Measurements from ENCODE around the gene RSPH6A.

RSPH6A gene

GRCh38 chr19:45770192-45771101 lies 44.7 kb downstream of the RSPH6A start:
- H3K36me3 ChIP-seq (ENCODE audit: control insufficient read depth, insufficient read depth, low read length), result peaks cover 37% of the 10 kb centered on the region
- H3K9me3 ChIP-seq (ENCODE audit: control insufficient read depth, low read length), result no peaks in the 10 kb centered on the region
- 1% methylated on average over 57 to 79 of the region's 79 CpGs for WGBS, 2 experiments (ENCODE audit: insufficient coverage in 2 of 2)
- peaks cover 25% of the 10 kb centered on the region for H3K4me1 ChIP-seq (ENCODE audit: control insufficient read depth, insufficient read depth, low read length, poor library complexity, severe bottlenecking)
- H3K27ac ChIP-seq (ENCODE audit: low read depth, low read length, severe bottlenecking), result peak overlapping the region; percentile 94
- peak overlapping the region; percentile 80 for H3K4me3 ChIP-seq (ENCODE audit: extremely low read depth, insufficient read depth, low read length, poor library complexity, severe bottlenecking)

- H3K36me3 ChIP-seq (ENCODE audit: control insufficient read depth, insufficient read depth, low read length), result peaks cover 31% of the 10 kb centered on the region
- peak overlapping the region; percentile 80 for H3K4me3 ChIP-seq (ENCODE audit: extremely low read depth, insufficient read depth, low read length, poor library complexity, severe bottlenecking)
- H3K27ac ChIP-seq (ENCODE audit: low read depth, low read length, severe bottlenecking), result peak overlapping the region; percentile 94
- H3K9me3 ChIP-seq (ENCODE audit: control insufficient read depth, low read length), result no peaks in the 10 kb centered on the region
- H3K4me1 ChIP-seq (ENCODE audit: control insufficient read depth, insufficient read depth, low read length, poor library complexity, severe bottlenecking), result peaks cover 32% of the 10 kb centered on the region
- WGBS, 2 experiments (ENCODE audit: insufficient coverage in 2 of 2), result 0 to 1% methylated on average over 27 to 28 of the region's 28 CpGs
Observed at GRCh38 chr19:45769821-45770191, 45.3 kb downstream of the RSPH6A start.

- peak within 1 kb of the TSS; percentile 98 for H3K27ac ChIP-seq (ENCODE audit: low read depth, low read length, severe bottlenecking)
- peak within 1 kb of the TSS; percentile 80 for H3K4me3 ChIP-seq (ENCODE audit: extremely low read depth, insufficient read depth, low read length, poor library complexity, severe bottlenecking)
- WGBS, 2 experiments (ENCODE audit: insufficient coverage in 2 of 2), result 0% methylated on average over 44 to 62 of the region's 70 CpGs
- peaks cover 31% of the 10 kb centered on the region for H3K36me3 ChIP-seq (ENCODE audit: control insufficient read depth, insufficient read depth, low read length)
- H3K9me3 ChIP-seq (ENCODE audit: control insufficient read depth, low read length), result no peaks in the 10 kb centered on the region
- H3K4me1 ChIP-seq (ENCODE audit: control insufficient read depth, insufficient read depth, low read length, poor library complexity, severe bottlenecking), result peaks cover 38% of the 10 kb centered on the region
Observed at GRCh38 chr19:45768984-45769782, 45.9 kb downstream of the RSPH6A start, which contains the start of gene SIX5. SIX5 (minus strand) TSS chr19:45769252; CDS start chr19:45768844, 408 bp downstream.

GRCh38 chr19:45768655-45768983 lies 46.5 kb downstream of the RSPH6A start:
- WGBS, 2 experiments (ENCODE audit: insufficient coverage in 2 of 2), result 0 to 1% methylated on average over 15 to 32 of the region's 33 CpGs

GRCh38 chr19:45767881-45768654 lies 47.0 kb downstream of the RSPH6A start:
- Histone ChIP-seq H3K36me3 (ENCODE audit: control insufficient read depth, insufficient read depth, low read length) (peaks cover 22% of the 10 kb centered on the region), H3K4me1 (ENCODE audit: control insufficient read depth, insufficient read depth, low read length, poor library complexity, severe bottlenecking) (peaks cover 43% of the 10 kb centered on the region), H3K9me3 (ENCODE audit: control insufficient read depth, low read length) (no peaks in the 10 kb centered on the region), H3K4me3 (ENCODE audit: extremely low read depth, insufficient read depth, low read length, poor library complexity, severe bottlenecking) (peak overlapping the region; percentile 80), H3K27ac (ENCODE audit: low read depth, low read length, severe bottlenecking) (peak overlapping the region; percentile 98)
- WGBS, 2 experiments (ENCODE audit: insufficient coverage in 2 of 2), result 0% methylated on average over 65 to 74 of the region's 102 CpGs

More at GRCh38 chr19:45768655-45768983, 46.5 kb downstream of the RSPH6A start:
- Histone ChIP-seq H3K4me1 (ENCODE audit: control insufficient read depth, insufficient read depth, low read length, poor library complexity, severe bottlenecking) (peaks cover 43% of the 10 kb centered on the region), H3K36me3 (ENCODE audit: control insufficient read depth, insufficient read depth, low read length) (peaks cover 28% of the 10 kb centered on the region), H3K4me3 (ENCODE audit: extremely low read depth, insufficient read depth, low read length, poor library complexity, severe bottlenecking) (peak overlapping the region; percentile 80), H3K9me3 (ENCODE audit: control insufficient read depth, low read length) (no peaks in the 10 kb centered on the region), H3K27ac (ENCODE audit: low read depth, low read length, severe bottlenecking) (peak overlapping the region; percentile 98)

GRCh38 chr19:45767410-45767880 lies 47.7 kb downstream of the RSPH6A start:
- H3K4me3 ChIP-seq (ENCODE audit: extremely low read depth, insufficient read depth, low read length, poor library complexity, severe bottlenecking), result peak overlapping the region; percentile 80
- peak overlapping the region; percentile 98 for H3K27ac ChIP-seq (ENCODE audit: low read depth, low read length, severe bottlenecking)
- peaks cover 16% of the 10 kb centered on the region for H3K36me3 ChIP-seq (ENCODE audit: control insufficient read depth, insufficient read depth, low read length)
- WGBS, 2 experiments (ENCODE audit: insufficient coverage in 2 of 2), result 0 to 1% methylated on average over 27 to 30 of the region's 31 CpGs
- H3K9me3 ChIP-seq (ENCODE audit: control insufficient read depth, low read length), result no peaks in the 10 kb centered on the region
- H3K4me1 ChIP-seq (ENCODE audit: control insufficient read depth, insufficient read depth, low read length, poor library complexity, severe bottlenecking), result peaks cover 43% of the 10 kb centered on the region

- Histone ChIP-seq H3K36me3 (ENCODE audit: control insufficient read depth, insufficient read depth, low read length) (peaks cover 11% of the 10 kb centered on the region), H3K27ac (ENCODE audit: low read depth, low read length, severe bottlenecking) (peak overlapping the region; percentile 98), H3K4me3 (ENCODE audit: extremely low read depth, insufficient read depth, low read length, poor library complexity, severe bottlenecking) (peak overlapping the region; percentile 80), H3K9me3 (ENCODE audit: control insufficient read depth, low read length) (no peaks in the 10 kb centered on the region), H3K4me1 (ENCODE audit: control insufficient read depth, insufficient read depth, low read length, poor library complexity, severe bottlenecking) (peaks cover 43% of the 10 kb centered on the region)
- 33 to 34% methylated on average over 22 of the region's 24 CpGs for WGBS, 2 experiments (ENCODE audit: insufficient coverage in 2 of 2)
Observed at GRCh38 chr19:45766869-45767346, 48.2 kb downstream of the RSPH6A start.

- Histone ChIP-seq H3K4me1 (ENCODE audit: control insufficient read depth, insufficient read depth, low read length, poor library complexity, severe bottlenecking) (peaks cover 40% of the 10 kb centered on the region), H3K4me3 (ENCODE audit: extremely low read depth, insufficient read depth, low read length, poor library complexity, severe bottlenecking) (peak overlapping the region; percentile 80), H3K27ac (ENCODE audit: low read depth, low read length, severe bottlenecking) (peak overlapping the region; percentile 98), H3K9me3 (ENCODE audit: control insufficient read depth, low read length) (no peaks in the 10 kb centered on the region), H3K36me3 (ENCODE audit: control insufficient read depth, insufficient read depth, low read length) (peaks cover 9% of the 10 kb centered on the region)
- WGBS, 2 experiments (ENCODE audit: insufficient coverage in 2 of 2), result 89% methylated on average over 14 to 15 of the region's 17 CpGs
Observed at GRCh38 chr19:45766296-45766868, 48.7 kb downstream of the RSPH6A start.

- H3K36me3 ChIP-seq (ENCODE audit: control insufficient read depth, insufficient read depth, low read length), result peaks cover 8% of the 10 kb centered on the region
- H3K4me3 ChIP-seq (ENCODE audit: extremely low read depth, insufficient read depth, low read length, poor library complexity, severe bottlenecking), result no peak overlapping the region
- WGBS, 2 experiments (ENCODE audit: insufficient coverage in 2 of 2), result 91 to 93% methylated on average over 20 to 23 of the region's 23 CpGs
- peaks cover 34% of the 10 kb centered on the region for H3K4me1 ChIP-seq (ENCODE audit: control insufficient read depth, insufficient read depth, low read length, poor library complexity, severe bottlenecking)
- no peaks in the 10 kb centered on the region for H3K9me3 ChIP-seq (ENCODE audit: control insufficient read depth, low read length)
- peak overlapping the region; percentile 24 for H3K27ac ChIP-seq (ENCODE audit: low read depth, low read length, severe bottlenecking)
Observed at GRCh38 chr19:45765702-45766295, 49.3 kb downstream of the RSPH6A start.

Measured in mesodermal cell (in vitro differentiated cells).